GM18511 (cell line): ENCODE measurements around the gene VPS9D1.

Experiments used
- ATAC-seq: cut with Tn5 transposase; IDR thresholded peaks from one replicate; pipeline ENCODE4 v1.9.1; 2021; ENCODE audit warnings: mild to moderate bottlenecking, moderate library complexity; ENCODE audit not compliant: unreplicated experiment

The VPS9D1 gene

GRCh38 chr16:89732918-89733242 lies 12.2 kb upstream of the VPS9D1 start:
- ATAC-seq, result no peak

GRCh38 chr16:89732142-89732917 lies 11.6 kb upstream of the VPS9D1 start:
- no peak for ATAC-seq

GRCh38 chr16:89730610-89731234 lies 10.0 kb upstream of the VPS9D1 start:
- no peak for ATAC-seq

DNA sequence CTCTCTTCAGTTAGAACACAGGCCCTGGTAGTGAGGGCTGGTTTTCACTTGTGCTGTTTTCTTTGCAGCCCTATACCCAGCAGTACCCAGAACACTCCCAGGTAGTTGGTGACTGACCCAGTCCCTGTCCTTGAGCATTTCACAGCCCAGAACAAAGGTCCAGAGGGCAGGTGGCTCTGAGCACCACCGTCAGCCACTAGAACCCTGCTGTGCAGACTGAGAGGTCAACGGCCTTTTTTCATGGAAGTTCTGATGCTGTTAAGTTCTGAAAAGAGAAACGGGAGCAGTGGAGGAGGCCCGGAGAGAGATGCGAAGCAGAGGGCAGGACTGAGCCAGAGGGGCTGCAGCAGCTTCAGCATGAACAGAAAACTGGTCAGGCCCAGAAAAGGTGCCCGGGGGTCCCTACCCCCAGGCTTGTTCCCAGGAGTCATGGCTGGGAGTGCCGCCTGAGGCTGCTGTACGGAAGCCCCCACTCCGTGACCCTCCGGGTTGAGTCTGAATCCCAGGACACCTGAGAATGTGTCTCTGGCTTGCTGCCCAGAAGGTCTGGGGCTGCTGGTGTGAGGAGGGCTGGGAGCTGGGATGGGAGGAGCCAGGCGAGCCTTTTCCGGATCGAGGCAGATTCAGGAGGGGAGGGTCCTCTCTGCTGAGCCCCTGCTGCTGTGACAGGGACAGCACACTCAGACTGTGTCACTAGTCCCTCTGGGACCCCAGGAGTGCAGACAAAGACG lies 9.3 kb upstream of the VPS9D1 start:
- no peak for ATAC-seq

DNA sequence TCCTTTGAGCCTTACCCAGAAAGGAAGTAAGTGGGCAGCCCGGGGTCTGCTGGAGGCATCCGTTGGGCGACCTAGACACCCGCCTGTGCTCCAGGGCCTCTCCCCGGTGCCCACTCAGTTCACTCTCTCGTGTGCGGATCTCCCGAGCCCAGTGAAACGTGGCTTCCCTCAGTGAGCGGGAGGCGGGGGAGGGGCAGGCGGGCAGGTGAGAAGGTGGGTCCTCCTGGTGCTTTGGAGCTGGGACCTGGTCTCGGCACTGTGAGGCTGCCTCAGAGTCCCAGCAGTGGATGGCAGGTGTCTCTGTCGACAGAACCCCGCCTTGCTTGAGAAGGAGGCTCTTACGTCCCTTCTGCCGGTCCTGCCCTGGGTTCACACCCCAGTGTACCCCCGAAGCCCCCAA lies 8.6 kb upstream of the VPS9D1 start:
- ATAC-seq, result no peak

GRCh38 chr16:89727406-89728120 lies 6.9 kb upstream of the VPS9D1 start:
- ATAC-seq, result no peak

DNA sequence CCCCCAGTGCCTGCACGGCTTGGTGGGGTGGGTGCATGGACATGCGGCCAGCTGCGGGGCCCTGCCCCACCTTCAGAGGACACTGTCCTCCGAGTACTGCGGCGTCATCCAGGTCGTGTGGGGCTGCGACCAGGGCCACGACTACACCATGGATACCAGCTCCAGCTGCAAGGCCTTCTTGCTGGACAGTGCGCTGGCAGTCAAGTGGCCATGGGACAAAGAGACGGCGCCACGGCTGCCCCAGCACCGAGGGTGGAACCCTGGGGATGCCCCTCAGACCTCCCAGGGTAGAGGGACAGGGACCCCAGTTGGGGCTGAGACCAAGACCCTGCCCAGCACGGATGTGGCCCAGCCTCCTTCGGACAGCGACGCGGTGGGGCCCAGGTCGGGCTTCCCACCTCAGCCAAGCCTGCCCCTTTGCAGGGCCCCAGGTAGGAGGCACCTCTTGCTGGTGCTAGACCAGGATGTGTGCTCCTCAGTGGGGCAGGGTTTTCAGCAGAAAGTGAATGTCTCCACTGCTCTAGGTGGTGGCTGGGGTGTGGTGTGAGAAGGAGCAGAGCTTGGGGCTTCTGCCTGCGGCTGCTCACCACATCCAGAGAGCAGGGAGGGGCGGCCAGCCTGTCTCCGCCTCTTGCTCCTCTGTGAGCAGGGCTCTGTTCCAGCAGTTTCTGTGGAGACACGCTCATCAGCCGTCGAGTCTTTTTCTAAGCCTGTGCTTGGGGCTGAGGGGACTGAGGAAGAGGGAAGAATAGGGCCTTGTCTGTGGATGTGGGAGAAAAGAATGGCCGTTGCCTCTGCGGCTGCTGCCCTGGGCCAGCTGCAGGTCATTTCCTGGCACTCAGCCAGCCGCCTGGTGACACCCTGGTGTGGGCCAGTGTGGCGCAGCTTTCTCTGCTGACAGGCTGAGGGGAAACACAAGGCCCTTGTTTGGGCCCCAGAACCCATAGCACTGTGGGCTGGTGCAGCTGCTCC lies 2.9 kb upstream of the VPS9D1 start:
- no peak for ATAC-seq

DNA sequence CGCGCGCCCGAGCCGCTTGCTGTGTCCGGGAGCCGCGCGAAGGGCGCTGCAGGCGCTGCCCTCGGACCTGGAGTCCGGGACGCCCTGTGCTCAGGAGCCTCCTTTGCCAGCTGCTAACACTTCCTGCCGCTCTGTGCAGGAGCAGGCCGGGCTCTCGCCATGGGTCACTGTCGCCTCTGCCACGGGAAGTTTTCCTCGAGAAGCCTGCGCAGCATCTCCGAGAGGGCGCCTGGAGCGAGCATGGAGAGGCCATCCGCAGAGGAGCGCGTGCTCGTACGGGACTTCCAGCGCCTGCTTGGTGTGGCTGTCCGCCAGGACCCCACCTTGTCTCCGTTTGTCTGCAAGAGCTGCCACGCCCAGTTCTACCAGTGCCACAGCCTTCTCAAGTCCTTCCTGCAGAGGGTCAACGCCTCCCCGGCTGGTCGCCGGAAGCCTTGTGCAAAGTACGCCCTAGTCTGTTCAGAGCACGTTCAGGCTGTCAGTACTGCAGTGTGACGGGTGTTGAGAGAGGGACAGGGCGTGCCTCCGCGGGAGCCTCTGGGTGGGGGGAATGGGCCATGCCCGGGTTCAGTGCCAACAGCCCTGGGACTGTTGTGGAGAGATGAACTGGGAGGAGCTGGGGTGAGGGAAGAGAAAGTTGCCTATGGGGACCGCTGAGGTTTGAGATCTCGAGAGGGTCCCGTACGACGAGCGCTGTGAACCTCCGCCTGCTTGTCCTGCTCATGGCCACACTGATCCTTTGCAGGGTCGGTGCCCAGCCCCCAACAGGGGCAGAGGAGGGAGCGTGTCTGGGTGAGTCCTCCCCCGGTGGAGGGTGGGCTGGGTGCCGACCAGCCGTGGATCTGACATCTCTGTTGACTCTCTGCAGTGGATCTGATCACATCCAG lies 1.9 kb upstream of the VPS9D1 start:
- ATAC-seq, result peak; percentile 7

- ATAC-seq, result peak; percentile 41
Measured at GRCh38 chr16:89721546-89722391, 1.1 kb upstream of the VPS9D1 start.

DNA sequence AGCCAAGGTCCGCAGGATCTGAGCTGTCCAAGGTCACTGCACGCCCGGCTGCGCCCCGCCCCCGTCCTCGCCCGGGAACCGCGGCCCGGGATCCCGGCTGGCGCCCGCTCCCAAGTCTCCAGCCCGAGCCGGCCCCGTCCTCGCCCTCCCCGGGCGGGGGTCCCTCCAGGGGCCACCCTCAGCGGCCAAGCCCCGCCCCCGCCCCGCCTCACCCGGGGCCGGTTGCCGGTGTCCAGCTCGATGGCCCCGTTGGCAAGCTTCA lies 216 bp downstream of the VPS9D1 start:
- peak; percentile 25 for ATAC-seq

DNA sequence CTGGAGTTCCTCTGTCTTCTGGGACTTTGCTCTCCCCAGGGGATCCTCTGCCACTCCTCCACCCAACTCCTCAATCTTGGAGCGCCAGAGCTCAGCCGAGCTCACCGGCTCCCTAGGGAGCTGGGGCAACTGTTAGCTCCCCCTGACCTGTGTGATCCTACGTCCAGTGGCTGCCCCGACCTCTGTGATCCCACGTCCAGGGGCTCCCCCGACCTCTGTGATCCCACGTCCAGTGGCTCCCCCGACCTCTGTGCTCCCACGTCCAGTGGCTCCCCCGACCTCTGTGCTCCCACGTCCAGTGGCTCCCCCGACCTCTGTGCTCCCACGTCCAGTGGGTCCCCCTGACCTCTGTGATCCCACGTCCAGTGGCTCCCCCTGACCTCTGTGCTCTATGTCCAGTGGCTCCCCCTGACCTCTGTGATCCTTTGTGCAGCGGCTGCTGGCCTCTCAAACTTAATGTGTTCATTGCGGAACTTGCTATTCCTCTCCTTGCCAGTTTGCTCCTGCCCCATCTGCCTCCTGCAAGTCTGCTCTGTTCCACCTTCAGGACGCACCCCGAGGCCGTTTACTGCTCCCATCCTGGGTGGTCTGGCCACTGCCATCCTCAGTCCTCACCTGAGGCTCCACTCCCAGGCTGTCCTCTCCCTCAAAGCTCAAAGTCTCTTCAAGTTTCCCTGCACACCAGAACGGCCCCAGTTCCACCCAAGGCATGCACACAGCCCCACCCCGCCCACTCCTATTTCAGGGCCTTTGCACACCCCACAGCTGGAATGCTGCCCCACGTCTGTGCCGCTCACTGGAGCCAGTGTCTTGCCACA lies 2.8 kb downstream of the VPS9D1 start:
- no peak for ATAC-seq

- ATAC-seq, result no peak
Measured at GRCh38 chr16:89716916-89717687, 3.6 kb downstream of the VPS9D1 start.

- no peak for ATAC-seq
Measured at GRCh38 chr16:89716493-89716892, 4.2 kb downstream of the VPS9D1 start.

DNA sequence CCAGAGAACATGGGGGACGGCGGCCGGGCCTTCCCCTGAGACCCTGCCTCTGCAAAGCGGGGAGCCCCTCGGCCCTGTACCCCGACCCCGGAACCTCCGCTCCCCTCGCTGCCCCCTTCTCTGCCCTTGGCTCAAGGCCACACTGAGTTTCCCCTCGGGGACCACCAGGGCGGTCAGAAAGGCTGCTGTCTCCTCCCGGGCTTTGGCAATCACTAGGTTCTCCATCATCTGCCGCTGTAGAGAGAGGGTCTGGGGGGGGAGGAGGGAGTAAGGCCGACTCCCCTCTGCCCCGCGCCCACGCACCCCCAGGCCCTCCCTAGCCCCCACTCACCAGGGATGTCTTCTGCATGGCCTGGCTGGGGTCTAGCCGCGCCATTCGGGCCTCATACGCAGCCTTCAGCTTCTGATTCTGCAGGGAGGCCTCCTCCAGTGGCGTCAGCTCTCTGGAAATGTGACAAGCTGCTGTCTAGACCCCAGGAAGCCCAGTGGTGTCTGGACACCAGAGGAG lies 8.4 kb downstream of the VPS9D1 start:
- no peak for ATAC-seq

- ATAC-seq, result peak; percentile 67
Measured at GRCh38 chr16:89711601-89712273, 9.0 kb downstream of the VPS9D1 start.
